NCI-H1092 treated with DMSO at 0.1 percent for 48 hours (cell line): ENCODE data around the gene ZNF207.
"Not testable (repeated sequence)": the region's sequence is repeated elsewhere in the genome, so short reads cannot be mapped to it uniquely, and the experiment has no call there.

Source experiments
- DNase-seq: peaks from one replicate; lab custom pipeline; 2025; lab: John Stamatoyannopoulos, UW

ZNF207 gene

GRCh38 chr17:32388613-32389459, 38.9 kb downstream of the ZNF207 start:
- no peak for DNase-seq

GRCh38 chr17:32393904-32394303, 43.9 kb downstream of the ZNF207 start:
- no peak for DNase-seq

DNA sequence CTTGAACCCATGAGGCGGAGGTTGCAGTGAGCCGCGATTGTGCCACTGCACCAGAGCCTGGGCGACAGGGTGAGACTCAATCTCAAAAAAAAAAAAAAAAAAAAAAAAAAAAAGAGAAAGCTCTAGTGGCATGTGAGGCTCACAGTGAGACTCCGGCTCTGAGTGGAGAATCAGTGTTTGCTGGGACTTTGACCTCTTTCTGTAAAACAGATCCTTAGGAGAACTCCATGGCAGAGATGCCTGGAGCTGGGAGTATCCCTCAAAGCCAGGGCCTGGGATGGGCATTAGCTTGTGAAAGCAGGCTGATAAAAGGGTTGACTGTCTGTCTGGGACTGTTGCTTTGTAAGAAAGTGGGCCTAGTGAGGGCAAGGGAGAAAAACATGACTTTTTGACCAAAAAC, 46.4 kb downstream of the ZNF207 start:
- DNase-seq = no peak

DNA sequence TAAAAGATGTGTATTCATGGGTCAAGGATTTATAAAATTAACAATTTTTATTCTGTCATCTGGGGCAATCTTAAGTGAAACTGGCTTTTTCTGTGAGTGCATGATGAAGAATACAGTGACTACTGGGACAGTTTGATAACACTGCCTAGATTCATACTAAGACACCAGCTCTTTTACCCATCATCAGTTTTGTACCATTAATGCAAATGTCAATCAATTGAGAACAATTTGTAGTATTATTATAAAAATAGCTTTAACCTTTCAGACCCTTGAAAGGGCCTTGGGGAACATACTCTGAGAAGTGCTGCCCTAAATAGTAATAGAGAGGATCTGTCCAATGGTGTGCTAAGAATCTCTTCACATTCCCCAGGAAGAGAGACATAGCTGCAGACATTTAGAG, 49.0 kb downstream of the ZNF207 start:
- DNase-seq = no peak

DNA sequence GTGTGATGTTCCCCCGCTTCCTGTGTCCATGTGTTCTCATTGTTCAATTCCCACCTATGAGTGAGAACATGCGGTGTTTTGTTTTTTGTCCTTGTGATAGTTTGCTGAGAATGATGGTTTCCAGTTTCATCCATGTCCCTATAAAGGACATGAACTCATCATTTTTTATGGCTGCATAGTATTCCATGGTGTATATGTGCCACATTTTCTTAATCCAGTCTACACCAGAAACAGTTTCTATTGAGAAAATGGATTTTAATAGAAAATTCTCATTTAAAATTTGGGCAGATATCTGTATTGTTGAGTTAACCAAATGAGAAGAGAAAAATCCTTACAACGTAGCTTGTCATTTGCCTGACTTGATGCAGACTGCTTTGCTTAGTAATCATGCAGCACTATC, 60.1 kb downstream of the ZNF207 start:
- DNase-seq = not testable (repeated sequence)

DNA sequence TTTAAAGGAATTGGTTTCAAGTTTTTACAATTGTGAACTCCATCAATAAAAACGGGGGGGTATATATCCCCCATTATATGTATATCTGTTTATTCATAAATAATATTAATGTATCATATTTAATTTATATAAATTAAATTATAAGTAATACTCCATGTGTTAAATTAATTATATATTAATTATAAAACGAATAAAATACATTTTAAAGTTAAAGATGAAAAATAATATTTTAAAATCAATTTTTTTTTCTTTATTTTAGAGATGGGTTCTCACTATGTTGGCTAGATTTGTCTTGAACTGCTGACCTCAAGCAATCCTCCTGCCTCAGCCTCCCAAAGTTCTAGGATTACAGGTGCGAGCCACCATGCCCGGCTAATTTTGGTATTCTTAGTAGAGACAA, 76.9 kb downstream of the ZNF207 start:
- DNase-seq = no peak

GRCh38 chr17:32429598-32429997, 79.6 kb downstream of the ZNF207 start:
- DNase-seq = no peak
